NCI-H82 treated with DMSO at 0.1 percent for 48 hours (cell line): ENCODE data around the gene DHX16.
"Not testable (repeated sequence)": the region's sequence is repeated elsewhere in the genome, so short reads cannot be mapped to it uniquely, and the experiment has no call there.

Experiments
- DNase-seq: peaks from one replicate; lab custom pipeline; 2025; ENCODE audit not compliant: unreplicated experiment; lab: John Stamatoyannopoulos, UW

The DHX16 gene

DNA sequence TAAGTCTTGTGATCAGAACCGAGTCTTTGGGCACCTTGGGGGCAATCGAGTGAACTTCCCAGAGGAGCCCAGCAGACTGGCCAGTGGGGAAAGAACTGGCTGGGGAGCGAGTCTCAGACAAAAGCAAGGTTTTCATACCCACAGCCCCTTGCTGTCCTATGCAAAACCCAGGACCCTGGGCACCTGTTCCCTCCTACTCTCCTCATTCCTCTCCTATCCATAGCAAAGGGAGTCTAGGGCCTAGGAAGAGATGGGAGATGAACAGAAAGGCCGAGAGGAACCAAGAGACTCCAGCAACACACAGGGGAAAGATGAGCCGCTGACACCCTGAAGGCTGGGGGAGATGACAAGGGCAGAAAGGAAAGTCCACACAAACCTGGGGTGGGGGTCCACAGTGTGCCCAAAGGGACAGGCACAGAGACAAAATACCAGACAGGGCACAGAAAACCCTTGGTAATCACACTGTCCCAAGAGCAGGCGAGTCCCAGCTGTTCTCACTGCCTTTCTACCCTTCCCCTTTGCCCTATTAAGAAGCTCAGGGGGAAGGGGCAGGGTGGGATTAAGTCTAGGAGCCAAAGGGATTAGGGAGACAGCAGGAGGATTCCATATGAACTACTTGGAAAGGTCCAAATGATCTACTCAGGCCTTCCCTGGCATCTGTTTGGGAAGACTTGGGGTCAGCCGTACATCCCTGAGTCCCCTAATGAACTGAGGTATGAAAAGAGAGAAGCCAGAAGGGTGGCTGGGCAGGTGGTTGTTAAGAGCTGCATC, 7.1 kb upstream of the DHX16 start:
- DNase-seq, result peak; percentile 97

GRCh38 chr6:30678964-30679726, 6.3 kb upstream of the DHX16 start:
- peak; percentile 56 for DNase-seq

- no peak for DNase-seq
These were observed 4.0 kb upstream of the DHX16 start for GRCh38 chr6:30676660-30677285.

- no peak for DNase-seq
These were observed 1.9 kb downstream of the DHX16 start for GRCh38 chr6:30670760-30671527.

GRCh38 chr6:30666300-30666699, 6.5 kb downstream of the DHX16 start:
- not testable (repeated sequence) for DNase-seq

GRCh38 chr6:30664994-30665767, 7.6 kb downstream of the DHX16 start:
- no peak for DNase-seq

- DNase-seq, result not testable (repeated sequence)
These were observed 14.9 kb downstream of the DHX16 start for GRCh38 chr6:30657922-30658321.

DNA sequence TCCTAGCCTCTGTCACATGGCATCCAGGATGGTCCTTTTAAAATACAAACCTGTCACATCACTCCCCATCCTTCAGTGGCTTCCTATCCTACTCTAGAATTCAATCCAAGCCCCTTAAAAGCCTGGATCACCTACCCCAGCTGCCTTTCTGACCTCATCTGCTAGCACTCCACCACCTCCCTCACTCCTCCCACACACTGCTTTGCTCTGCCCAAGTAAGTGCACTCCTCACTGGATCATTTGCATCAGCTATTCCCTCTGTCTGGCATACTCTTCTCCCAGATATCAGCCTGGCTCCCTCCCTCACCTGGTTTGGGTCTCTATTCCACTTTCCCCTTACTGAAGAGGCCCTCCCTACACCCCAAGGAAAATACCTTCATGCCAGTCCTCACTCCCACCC, 15.4 kb downstream of the DHX16 start:
- no peak for DNase-seq

- no peak for DNase-seq
These were observed 16.3 kb downstream of the DHX16 start for GRCh38 chr6:30656513-30656912.

- DNase-seq, result no peak
These were observed 17.1 kb downstream of the DHX16 start for GRCh38 chr6:30655743-30656094.

GRCh38 chr6:30654798-30655742, 17.7 kb downstream of the DHX16 start:
- DNase-seq, result no peak

GRCh38 chr6:30651143-30651542, 21.7 kb downstream of the DHX16 start:
- no peak for DNase-seq

DNA sequence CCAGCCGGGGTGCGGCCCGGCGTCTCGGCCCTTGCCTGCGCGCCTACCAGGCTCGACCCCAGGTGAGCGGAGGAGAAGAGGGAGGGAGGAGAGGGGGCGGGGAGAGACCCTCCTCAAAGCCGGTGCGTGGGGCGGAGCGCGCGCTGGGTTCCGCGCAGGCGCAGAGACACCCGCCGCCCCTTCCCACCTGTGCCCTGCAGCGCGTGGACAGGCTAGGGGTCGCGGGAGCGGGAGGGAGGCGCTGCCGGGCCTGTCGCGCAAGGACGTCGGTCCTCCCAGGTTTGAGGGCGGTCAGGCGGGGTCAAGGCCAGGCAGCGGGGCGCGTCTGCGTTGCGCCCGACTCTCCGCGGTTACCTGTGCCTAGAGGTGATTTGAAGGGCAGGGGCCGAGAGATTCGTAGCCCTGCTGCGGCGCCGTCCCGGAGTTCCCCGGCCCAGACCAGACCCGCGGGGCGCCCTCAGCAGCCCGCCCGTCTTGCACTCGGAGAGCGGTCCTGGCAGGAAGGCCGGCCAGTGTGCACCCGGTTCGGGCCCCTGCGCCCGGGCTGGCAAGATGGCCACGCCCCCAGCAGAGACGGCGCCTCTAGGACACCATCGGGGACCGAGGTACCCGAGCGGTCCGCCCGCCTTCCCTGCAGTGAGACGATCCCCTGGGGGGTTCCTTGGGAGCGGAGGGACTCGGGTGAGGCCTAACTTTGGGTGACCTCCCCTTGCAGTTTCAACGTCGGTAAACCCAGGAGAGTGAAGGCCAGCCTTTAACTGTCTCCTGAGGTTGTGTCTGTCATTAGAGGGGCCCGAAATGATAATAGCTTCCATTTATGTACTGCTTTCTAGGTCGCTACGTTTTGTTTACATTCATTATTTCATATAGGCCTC, 25.3 kb downstream of the DHX16 start:
- DNase-seq, result peak; percentile 76

DNA sequence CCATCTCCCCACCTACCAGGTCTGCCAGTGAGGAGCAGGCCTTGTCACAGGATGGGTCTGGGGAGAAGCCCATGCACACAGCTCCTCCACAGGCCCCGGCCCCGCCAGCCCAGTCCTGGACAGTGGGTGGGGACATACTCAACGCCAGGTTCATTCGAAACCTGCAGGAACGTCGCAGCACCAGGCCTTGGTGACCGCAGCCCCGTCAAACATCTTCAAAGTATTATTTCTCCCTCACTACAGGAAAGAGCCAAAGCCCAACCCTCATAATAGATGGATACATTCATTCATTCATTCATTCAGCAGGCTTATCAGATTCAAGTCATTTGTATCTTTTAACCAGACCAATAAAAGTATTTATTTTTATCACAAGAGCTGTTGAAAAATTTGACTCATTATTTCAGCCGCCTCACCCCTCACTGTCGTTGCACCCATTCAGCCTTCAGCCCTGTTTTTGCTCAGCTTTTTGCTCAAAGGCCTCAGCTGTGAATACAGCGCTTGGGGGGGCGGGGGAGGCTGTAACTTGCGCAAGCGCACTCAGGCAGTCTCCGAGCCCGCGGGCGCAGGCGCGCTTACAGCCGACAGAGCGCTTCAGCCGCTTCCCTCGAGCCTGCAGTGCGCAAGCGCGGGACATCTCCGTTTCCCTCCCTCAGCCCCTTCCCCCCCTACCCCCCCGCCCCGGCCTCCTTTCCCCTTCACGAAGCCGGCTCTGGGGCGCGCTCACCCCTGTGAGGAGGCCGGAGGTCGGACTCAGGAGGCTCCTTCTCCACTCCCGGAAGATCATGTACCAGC, 26.2 kb downstream of the DHX16 start, which contains the start of gene C6orf136:
C6orf136 (plus strand) TSS at position 684 of the 792 bp plus-strand sequence; CDS start at position 783, 99 bp downstream.
- DNase-seq, result peak; percentile 78

GRCh38 chr6:30645989-30646388, 26.8 kb downstream of the DHX16 start:
- DNase-seq, result no peak

DNA sequence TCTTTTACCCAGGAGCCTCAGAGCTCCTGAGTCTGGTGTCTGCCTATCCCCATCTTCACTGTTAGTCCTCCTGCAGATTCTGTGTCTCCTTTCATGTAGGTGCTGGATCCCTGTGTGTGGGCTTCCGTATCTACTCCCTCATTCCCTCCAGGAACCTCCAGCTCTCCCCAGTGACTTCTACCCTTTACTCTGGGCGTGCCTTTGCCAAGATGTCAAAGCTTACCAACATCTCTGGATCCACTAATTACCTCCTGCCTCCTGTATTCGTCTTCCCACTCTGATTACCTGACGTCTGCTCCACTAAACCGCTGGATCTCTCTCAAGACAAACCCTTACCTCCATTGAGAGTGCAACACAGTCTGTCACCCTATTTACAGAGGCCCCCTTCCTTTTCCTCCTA, 28.0 kb downstream of the DHX16 start:
- DNase-seq, result no peak

- DNase-seq, result no peak
These were observed 29.1 kb downstream of the DHX16 start for GRCh38 chr6:30643656-30644055.
